Astrocyte (in vitro differentiated cells and primary cell): ENCODE results near the gene SLX4. TPM values are rescaled to one million over a fixed set of nuclear protein-coding genes. Genes with fewer than 3 reads are reported as not detected.

Experiments used
- DNase-seq: peaks from one replicate; pipeline ENCODE4 v3.0.0-alpha.2; 2010; ENCODE audit warnings: low read depth
- FAIRE-seq: peaks from 2 replicates; lab custom pipeline; 2011; peaks lifted over from hg19 to GRCh38; lab: Jason Lieb, UNC
- H2AFZ ChIP-seq: 2 replicates; pipeline ENCODE4 v1.6.0; 2012; ENCODE audit warnings: low read depth, low read length, inconsistent platforms
- H3K27ac ChIP-seq: 2 replicates; pipeline ENCODE4 v1.5.1; 2011; ENCODE audit warnings: low read depth, low read length, inconsistent platforms
- H3K27me3 ChIP-seq: 2 replicates; pipeline ENCODE4 v1.6.0; 2011; ENCODE audit warnings: low read length, inconsistent platforms; ENCODE audit not compliant: insufficient read depth
- H3K36me3 ChIP-seq: 2 replicates; pipeline ENCODE4 v1.5.1; 2011; ENCODE audit warnings: low read length, inconsistent platforms; ENCODE audit not compliant: insufficient read depth
- H3K4me1 ChIP-seq: 2 replicates; pipeline ENCODE4 v1.5.1; 2011; ENCODE audit warnings: low read length, inconsistent platforms; ENCODE audit not compliant: insufficient read depth
- H3K4me2 ChIP-seq: 2 replicates; pipeline ENCODE4 v1.6.0; 2012; ENCODE audit warnings: low read length, inconsistent platforms
- H3K4me3 ChIP-seq: 2 replicates; pipeline ENCODE4 v1.5.1; 2011; ENCODE audit warnings: low read depth, mild to moderate bottlenecking, low read length, inconsistent platforms; ENCODE audit not compliant: insufficient read depth
- H3K79me2 ChIP-seq: 2 replicates; pipeline ENCODE4 v1.6.0; 2012; ENCODE audit warnings: mild to moderate bottlenecking, low read length, inconsistent platforms; ENCODE audit not compliant: insufficient read depth
- H3K9ac ChIP-seq: 2 replicates; pipeline ENCODE4 v1.6.0; 2012; ENCODE audit warnings: mild to moderate bottlenecking, low read length, inconsistent platforms
- H3K9me3 ChIP-seq: 2 replicates; pipeline ENCODE4 v1.5.1; 2012; ENCODE audit warnings: low read depth, mild to moderate bottlenecking, low read length, inconsistent platforms; ENCODE audit not compliant: insufficient read depth
- H4K20me1 ChIP-seq: 2 replicates; pipeline ENCODE4 v1.6.0; 2012; ENCODE audit warnings: low read length, inconsistent platforms; ENCODE audit not compliant: insufficient read depth
- H3K27ac Mint-ChIP-seq: one replicate; pipeline ENCODE4 v1.8.0; 2021; ENCODE audit warnings: mild to moderate bottlenecking, mixed read lengths; ENCODE audit not compliant: unreplicated experiment
- H3K27me3 Mint-ChIP-seq: one replicate; pipeline ENCODE4 v1.8.0; 2021; ENCODE audit warnings: low read depth, mixed read lengths; ENCODE audit not compliant: unreplicated experiment
- H3K36me3 Mint-ChIP-seq: one replicate; pipeline ENCODE4 v1.8.0; 2021; ENCODE audit warnings: low read depth, mixed read lengths; ENCODE audit not compliant: unreplicated experiment
- H3K4me1 Mint-ChIP-seq: one replicate; pipeline ENCODE4 v1.8.0; 2021; ENCODE audit warnings: low read depth, mixed read lengths; ENCODE audit not compliant: unreplicated experiment
- H3K4me3 Mint-ChIP-seq: one replicate; pipeline ENCODE4 v1.8.0; 2021; ENCODE audit warnings: mild to moderate bottlenecking, moderate library complexity, mixed read lengths; ENCODE audit not compliant: unreplicated experiment
- H3K9me3 Mint-ChIP-seq: one replicate; pipeline ENCODE4 v1.8.0; 2021; ENCODE audit warnings: mild to moderate bottlenecking, mixed read lengths; ENCODE audit not compliant: unreplicated experiment
- CTCF ChIP-seq: IDR thresholded peaks from 2 replicates; pipeline ENCODE4 v1.5.1; 2011; ENCODE audit warnings: low read depth, mild to moderate bottlenecking, inconsistent platforms, low read length, moderate library complexity; ENCODE audit not compliant: insufficient read depth
- EZH2 ChIP-seq: IDR thresholded peaks from 2 replicates; pipeline ENCODE4 v1.6.1; 2012; ENCODE audit warnings: mild to moderate bottlenecking, low read length, inconsistent platforms; ENCODE audit not compliant: insufficient read depth
- total RNA-seq: library from RNA; stranded (reverse); gene quantifications from 2 replicates; pipeline ENCODE4 v1.2.1, GENCODE V29; 2021

SLX4 gene
- total RNA-seq, 1 donor from 2014 or later: 7.8 TPM

GRCh38 chr16:3576211-3576610 lies 35.2 kb downstream of the SLX4 start:
- H3K36me3 ChIP-seq: no peaks in the 10 kb centered on the region
- H3K4me3 ChIP-seq: no peak overlapping the region
- TF ChIP-seq CTCF: no peak
- TF ChIP-seq EZH2: no peak
- no peak overlapping the region for H2AFZ ChIP-seq
- no peaks in the 10 kb centered on the region for H3K79me2 ChIP-seq
- Mint-ChIP-seq H3K27ac (no peak overlapping the region), H3K4me3 (no peak overlapping the region), H3K27me3 (no peaks in the 10 kb centered on the region), H3K4me1 (peaks cover 9% of the 10 kb centered on the region), H3K36me3 (peaks cover 3% of the 10 kb centered on the region), H3K9me3 (peaks cover 2% of the 10 kb centered on the region)
- DNase-seq (no peak), FAIRE-seq (no peak)
- H4K20me1 ChIP-seq: no peaks in the 10 kb centered on the region
- H3K9ac ChIP-seq: no peak overlapping the region
- H3K27ac ChIP-seq: no peak overlapping the region
- peaks cover 3% of the 10 kb centered on the region for H3K4me1 ChIP-seq
- H3K9me3 ChIP-seq: no peaks in the 10 kb centered on the region
- H3K27me3 ChIP-seq: no peaks in the 10 kb centered on the region
- no peak overlapping the region for H3K4me2 ChIP-seq

GRCh38 chr16:3575491-3575890 lies 35.9 kb downstream of the SLX4 start:
- FAIRE-seq (no peak), DNase-seq (no peak)
- Mint-ChIP-seq H3K9me3 (peaks cover 6% of the 10 kb centered on the region), H3K36me3 (peaks cover 3% of the 10 kb centered on the region), H3K4me1 (peaks cover 10% of the 10 kb centered on the region), H3K27me3 (no peaks in the 10 kb centered on the region), H3K4me3 (no peak overlapping the region), H3K27ac (no peak overlapping the region)
- H3K79me2 ChIP-seq: no peaks in the 10 kb centered on the region
- no peak overlapping the region for H3K4me2 ChIP-seq
- no peaks in the 10 kb centered on the region for H4K20me1 ChIP-seq
- no peaks in the 10 kb centered on the region for H3K27me3 ChIP-seq
- no peaks in the 10 kb centered on the region for H3K36me3 ChIP-seq
- H3K9ac ChIP-seq: no peak overlapping the region
- H3K9me3 ChIP-seq: peaks cover 2% of the 10 kb centered on the region
- H3K4me3 ChIP-seq: no peak overlapping the region
- TF ChIP-seq EZH2 (no peak), CTCF (no peak)
- H3K27ac ChIP-seq: no peak overlapping the region
- no peaks in the 10 kb centered on the region for H3K4me1 ChIP-seq
- no peak overlapping the region for H2AFZ ChIP-seq

- Histone ChIP-seq H4K20me1 (no peaks in the 10 kb centered on the region), H3K4me3 (no peak overlapping the region), H3K9ac (no peak overlapping the region), H3K4me1 (no peaks in the 10 kb centered on the region), H3K27ac (no peak overlapping the region), H3K36me3 (no peaks in the 10 kb centered on the region), H3K79me2 (no peaks in the 10 kb centered on the region), H3K27me3 (no peaks in the 10 kb centered on the region), H3K9me3 (peaks cover 5% of the 10 kb centered on the region), H2AFZ (no peak overlapping the region), H3K4me2 (no peak overlapping the region)
- Mint-ChIP-seq H3K4me1 (peaks cover 4% of the 10 kb centered on the region), H3K9me3 (peaks cover 10% of the 10 kb centered on the region), H3K27ac (no peak overlapping the region), H3K4me3 (no peak overlapping the region), H3K36me3 (peaks cover 4% of the 10 kb centered on the region), H3K27me3 (no peaks in the 10 kb centered on the region)
- no peak for FAIRE-seq
- TF ChIP-seq CTCF: no peak
- no peak for TF ChIP-seq EZH2
- no peak for DNase-seq
These were observed 37.2 kb downstream of the SLX4 start for GRCh38 chr16:3574195-3574594.
